Adrenal gland (tissue), 5 donors: ENCODE results near the gene NDUFS4.

Experiments used
- POLR2A ChIP-seq, 2 donors: fragments of 450-650 bp; IDR thresholded peaks; one replicate each; pipeline ENCODE4 v1.6.1; 2017; ENCODE audit warnings: antibody characterized with exemption in 2 of 2, mild to moderate bottlenecking in 2 of 2, moderate library complexity in 1 of 2
- TF ChIP-seq, protein P1 (sequence below), 6 experiments: fragments of 450-650 bp in 4 of 6; fragments of 200-600 bp in 2 of 6; sonication (generic) in 1 of 6; IDR thresholded peaks; 1 replicate in 5 of 6; 2 replicates in 1 of 6; pipeline versions ENCODE4 v1.5.1 to v1.8.0; 2016 to 2021; ENCODE audit warnings: antibody characterized with exemption in 6 of 6, mild to moderate bottlenecking in 2 of 6, moderate library complexity in 1 of 6
- donor health status: DM: no; HTN: no; CAD: no.

- TF ChIP-seq, protein P1, sequence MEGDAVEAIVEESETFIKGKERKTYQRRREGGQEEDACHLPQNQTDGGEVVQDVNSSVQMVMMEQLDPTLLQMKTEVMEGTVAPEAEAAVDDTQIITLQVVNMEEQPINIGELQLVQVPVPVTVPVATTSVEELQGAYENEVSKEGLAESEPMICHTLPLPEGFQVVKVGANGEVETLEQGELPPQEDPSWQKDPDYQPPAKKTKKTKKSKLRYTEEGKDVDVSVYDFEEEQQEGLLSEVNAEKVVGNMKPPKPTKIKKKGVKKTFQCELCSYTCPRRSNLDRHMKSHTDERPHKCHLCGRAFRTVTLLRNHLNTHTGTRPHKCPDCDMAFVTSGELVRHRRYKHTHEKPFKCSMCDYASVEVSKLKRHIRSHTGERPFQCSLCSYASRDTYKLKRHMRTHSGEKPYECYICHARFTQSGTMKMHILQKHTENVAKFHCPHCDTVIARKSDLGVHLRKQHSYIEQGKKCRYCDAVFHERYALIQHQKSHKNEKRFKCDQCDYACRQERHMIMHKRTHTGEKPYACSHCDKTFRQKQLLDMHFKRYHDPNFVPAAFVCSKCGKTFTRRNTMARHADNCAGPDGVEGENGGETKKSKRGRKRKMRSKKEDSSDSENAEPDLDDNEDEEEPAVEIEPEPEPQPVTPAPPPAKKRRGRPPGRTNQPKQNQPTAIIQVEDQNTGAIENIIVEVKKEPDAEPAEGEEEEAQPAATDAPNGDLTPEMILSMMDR (IDR thresholded peaks at IDR 0.05), result no peak
- no peak for TF ChIP-seq POLR2A (IDR thresholded peaks at IDR 0.05)
These were observed 411 bp upstream of the NDUFS4 start for GRCh38 chr5:53560028-53560427.
